Fibroblast of pulmonary artery (primary cell): ENCODE results near the gene CXorf38.
A peak's percentile ranks its signal among the peaks of the same experiment; 100 is the strongest.

Experiments used
- DNase-seq: peaks from one replicate; pipeline ENCODE4 v3.0.0-alpha.2; 2010; ENCODE audit warnings: low read depth
- H3K4me3 ChIP-seq: replicated peaks from 2 replicates; pipeline ENCODE4 v1.5.1; 2011; ENCODE audit warnings: low read depth, mild to moderate bottlenecking, control low read depth, low read length, moderate library complexity
- CTCF ChIP-seq: IDR thresholded peaks from 2 replicates; pipeline ENCODE4 v1.5.1; 2011; ENCODE audit warnings: mild to moderate bottlenecking, control low read depth, low read length, inconsistent platforms; ENCODE audit errors: missing control alignments

The CXorf38 gene

GRCh38 chrX:40581336-40581920, 65.9 kb downstream of the CXorf38 start:
- no peak for TF ChIP-seq CTCF
- peak overlapping the region; percentile 76 for H3K4me3 ChIP-seq
- peak; percentile 36 for DNase-seq

GRCh38 chrX:40580537-40581335, 66.6 kb downstream of the CXorf38 start, which contains the start of gene ATP6AP2:
Gene ATP6AP2, plus strand, starts transcription at chrX:40580970. Its CDS starts 96 bp downstream, at chrX:40581066.
- peak within 1 kb of the TSS; percentile 76 for H3K4me3 ChIP-seq
- no peak for TF ChIP-seq CTCF
- DNase-seq = peak; percentile 93

DNA sequence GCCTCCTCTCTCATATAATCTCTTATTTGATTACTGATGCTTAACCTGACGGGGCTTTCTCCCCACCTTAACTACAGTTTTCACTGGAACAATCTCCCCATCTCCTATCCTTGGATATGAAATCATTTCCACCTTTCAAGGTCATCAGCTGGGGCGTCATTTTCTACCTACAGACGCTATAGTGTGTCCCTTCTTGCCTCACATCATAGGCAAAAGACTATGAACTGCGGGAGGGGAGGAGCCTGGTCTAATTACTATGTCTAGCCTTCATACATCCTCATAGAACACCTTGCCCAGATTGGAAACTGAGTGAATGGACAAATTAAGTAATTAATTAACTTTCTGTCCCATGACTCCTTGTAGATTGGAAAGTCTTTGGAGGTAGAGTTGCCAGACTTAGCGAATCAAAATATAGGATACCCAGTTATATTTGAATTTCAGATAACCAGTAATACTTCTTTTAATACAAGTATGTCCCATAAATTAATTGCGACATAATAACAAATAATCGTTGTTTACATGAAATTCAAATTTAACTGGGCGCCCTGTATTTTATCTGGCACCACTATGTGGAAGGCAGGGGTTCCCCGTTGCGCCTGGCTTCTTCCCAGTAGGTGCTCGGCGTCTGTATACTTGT, 67.3 kb downstream of the CXorf38 start:
- no peak for TF ChIP-seq CTCF
- DNase-seq = no peak
- H3K4me3 ChIP-seq = peak overlapping the region; percentile 76

- no peak overlapping the region for H3K4me3 ChIP-seq
- no peak for DNase-seq
- TF ChIP-seq CTCF = no peak
Measured at GRCh38 chrX:40579141-40579540, 68.2 kb downstream of the CXorf38 start.

GRCh38 chrX:40578039-40578695, 69.2 kb downstream of the CXorf38 start:
- TF ChIP-seq CTCF = no peak
- DNase-seq = no peak

More at GRCh38 chrX:40578039-40578695, 69.2 kb downstream of the CXorf38 start:
- no peak overlapping the region for H3K4me3 ChIP-seq
